NCI-H1417 (cell line): Measurements from ENCODE around the gene GCH1.
"Not testable (repeated sequence)": the region's sequence is repeated elsewhere in the genome, so short reads cannot be mapped to it uniquely, and the experiment has no call there.

Experiments used
- DNase-seq, 3 experiments: peaks; one replicate each; lab custom pipeline; 2025; lab: John Stamatoyannopoulos, UW

GCH1 gene, protein sequence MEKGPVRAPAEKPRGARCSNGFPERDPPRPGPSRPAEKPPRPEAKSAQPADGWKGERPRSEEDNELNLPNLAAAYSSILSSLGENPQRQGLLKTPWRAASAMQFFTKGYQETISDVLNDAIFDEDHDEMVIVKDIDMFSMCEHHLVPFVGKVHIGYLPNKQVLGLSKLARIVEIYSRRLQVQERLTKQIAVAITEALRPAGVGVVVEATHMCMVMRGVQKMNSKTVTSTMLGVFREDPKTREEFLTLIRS

GRCh38 chr14:54902521-54903420, at the start of gene GCH1:
Gene GCH1, minus strand, starts transcription at chr14:54902826. Its CDS starts 163 bp downstream, at chr14:54902663.
- DNase-seq = peak; percentile 89 to 96 (median 95)

DNA sequence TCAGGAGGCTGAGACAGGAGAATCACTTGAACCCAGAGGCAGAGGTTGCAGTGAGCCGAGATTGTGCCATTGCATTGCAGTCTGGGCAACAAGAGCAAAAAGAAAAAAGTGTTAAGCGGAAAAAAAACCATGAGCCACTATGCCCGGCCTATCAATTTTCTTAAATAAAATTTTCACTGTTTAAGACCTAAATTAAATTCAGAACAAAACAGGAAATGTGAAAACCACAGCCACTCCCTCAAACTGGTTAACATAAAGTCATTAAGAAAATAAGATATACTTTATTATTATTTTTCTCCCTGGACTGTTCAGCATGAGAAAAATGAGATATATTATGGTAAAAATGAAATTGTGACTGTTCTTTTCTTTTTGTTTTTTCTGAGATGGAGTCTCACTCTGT, 44.6 kb upstream of the GCH1 start:
- no peak for DNase-seq

DNA sequence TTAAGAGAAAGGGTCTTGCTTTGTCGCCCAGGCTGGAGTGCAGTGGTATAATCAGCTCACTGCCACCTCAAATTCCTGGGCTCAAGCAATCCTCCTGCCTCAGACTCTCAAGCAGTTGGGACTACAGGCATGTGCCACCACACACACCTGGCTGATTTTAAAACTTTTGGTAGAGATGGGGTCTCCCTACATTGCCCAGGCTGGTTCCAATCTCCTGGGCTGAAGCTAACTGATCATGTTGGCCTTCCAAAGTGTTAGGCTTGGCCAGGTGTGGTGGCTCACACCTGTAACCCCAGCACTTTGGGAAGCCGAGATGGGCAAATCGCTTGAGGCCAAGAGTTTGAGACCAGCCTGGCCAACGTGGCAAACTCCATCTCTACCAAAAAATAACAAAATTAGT, 43.9 kb upstream of the GCH1 start:
- no peak for DNase-seq

GRCh38 chr14:54944737-54945391, 42.2 kb upstream of the GCH1 start:
- no peak for DNase-seq

DNA sequence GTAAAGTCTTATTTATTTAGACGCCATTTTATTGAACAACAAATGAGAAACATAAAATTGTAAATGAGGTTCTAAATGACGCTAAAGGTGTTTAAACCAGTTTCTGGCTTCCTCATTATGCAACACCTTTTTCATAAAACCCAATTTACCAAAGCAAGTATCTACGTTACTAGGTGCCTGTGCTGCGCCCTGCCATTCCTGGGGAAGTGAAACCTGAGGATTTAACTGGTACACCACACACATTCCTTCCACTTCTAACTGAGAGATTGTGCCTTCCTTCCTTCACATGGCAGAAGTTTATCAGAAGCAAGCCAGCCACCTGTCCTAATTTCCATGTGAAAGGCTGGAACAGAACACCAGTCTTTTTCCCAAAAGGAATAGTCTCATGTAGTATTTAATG, 40.3 kb upstream of the GCH1 start:
- no peak for DNase-seq

DNA sequence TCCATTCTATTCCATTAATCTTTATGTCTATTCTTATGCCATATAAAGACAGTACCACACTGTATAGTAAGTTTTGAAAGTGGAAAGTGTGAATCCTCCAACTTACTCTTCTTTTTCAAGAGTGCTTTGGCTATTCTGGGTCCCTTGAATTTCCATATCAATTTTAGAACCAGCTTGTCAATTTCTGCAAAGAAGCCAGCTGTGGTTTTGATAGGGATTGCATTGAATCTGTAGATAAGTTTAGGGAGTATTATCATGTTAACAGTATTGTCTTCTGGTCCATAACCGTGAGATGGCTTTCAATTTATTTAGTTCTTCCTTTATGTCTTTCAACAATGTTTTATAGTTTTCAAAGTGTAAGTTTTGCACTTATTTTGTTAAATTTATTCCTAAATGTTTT, 34.2 kb upstream of the GCH1 start:
- no peak for DNase-seq

GRCh38 chr14:54935958-54936357, 33.3 kb upstream of the GCH1 start:
- no peak for DNase-seq

DNA sequence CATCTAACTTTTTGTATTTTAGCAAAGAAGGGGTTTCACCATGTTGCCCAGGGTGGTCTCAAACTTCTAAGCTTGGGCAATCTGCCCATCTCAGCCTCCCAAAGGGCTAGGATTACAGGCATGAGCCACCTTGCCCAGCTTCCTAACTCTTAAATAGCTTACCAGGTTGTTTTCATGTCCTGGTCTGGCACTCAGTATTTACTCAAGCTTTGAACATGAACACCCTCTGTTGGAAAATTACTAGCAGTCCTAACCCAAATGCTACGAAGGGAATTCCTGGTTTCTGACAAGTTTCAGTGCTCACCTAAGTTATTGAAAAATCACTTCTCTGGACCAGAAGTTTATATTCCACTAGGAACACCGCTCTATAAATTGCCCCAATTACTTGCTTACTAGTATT, 32.5 kb upstream of the GCH1 start:
- DNase-seq = no peak

- DNase-seq = peak in 1 of 3 experiments; percentile 10
These were observed 30.4 kb upstream of the GCH1 start for GRCh38 chr14:54933006-54933405.

DNA sequence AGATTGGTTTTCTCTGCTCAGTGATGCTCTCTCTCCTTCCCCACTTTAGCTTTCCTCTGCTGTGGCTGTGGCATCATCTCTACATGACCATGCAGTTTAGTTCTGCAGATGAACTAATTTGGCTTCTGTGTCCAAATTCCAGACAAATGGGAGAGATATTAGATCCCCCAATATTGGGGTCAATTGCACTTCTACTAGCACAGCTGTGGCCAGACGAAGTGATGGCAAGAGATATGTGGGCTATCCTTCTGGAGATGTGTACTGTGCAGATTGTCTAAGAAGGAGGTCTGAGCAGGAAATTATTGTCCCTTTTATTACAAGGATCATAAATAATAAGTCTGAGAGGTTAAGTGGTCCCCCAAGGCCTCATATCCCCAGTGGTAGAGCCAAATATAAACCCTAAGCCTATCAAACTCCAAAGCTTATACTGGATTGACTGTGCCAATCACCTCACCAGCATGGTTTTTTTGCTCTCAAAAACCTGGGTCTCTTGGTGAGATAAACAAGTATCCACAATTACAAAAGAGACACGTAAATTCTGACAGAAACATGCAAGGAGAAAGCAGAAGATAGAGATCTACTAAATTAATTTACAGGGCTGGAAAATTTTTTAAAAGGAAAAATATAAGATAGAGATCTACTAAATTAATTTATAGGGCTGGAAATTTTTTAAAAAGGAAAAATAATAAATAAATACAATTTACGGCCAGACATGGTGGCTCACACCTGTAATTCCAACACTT, 29.1 kb upstream of the GCH1 start:
- DNase-seq = no peak

- no peak for DNase-seq
These were observed 28.5 kb upstream of the GCH1 start for GRCh38 chr14:54931101-54931500.

DNA sequence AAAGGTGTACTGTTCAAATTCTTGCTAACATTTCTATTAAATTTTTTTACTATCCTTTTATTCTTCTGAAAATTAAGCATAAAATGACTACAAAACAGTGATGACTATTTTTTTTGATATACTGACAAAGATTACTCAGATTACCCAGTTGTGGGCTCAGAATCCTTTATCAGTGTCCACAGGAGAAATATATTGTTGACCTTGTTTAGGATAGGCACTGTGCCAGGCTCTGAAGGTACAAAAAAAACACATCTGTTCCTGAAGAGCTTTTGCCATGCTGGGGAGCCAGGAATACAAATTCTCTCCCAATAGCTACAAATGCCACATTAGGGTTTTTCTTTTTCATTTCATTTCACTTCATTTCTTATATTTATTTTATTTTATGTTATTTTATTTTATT, 26.9 kb upstream of the GCH1 start:
- DNase-seq = peak in 1 of 3 experiments; percentile 29

DNA sequence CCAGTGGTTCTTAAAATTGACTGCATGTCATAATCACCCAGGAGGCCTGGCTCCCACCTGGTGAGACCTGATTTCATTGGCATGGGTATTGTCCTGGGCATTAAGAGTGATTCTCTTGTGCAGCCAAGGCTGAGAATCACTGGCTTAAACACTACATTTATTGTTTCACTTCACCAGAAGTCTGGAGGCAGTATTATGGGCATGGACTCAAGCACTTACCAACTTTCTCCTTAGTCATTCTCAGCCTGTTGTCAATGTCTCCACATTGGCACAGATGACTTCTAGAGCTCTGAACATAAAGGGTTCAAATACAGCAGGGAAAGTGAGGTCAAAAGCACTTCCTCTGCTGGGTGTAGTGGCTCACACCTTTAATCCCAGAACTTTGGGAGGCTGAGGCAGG, 25.6 kb upstream of the GCH1 start:
- no peak for DNase-seq

DNA sequence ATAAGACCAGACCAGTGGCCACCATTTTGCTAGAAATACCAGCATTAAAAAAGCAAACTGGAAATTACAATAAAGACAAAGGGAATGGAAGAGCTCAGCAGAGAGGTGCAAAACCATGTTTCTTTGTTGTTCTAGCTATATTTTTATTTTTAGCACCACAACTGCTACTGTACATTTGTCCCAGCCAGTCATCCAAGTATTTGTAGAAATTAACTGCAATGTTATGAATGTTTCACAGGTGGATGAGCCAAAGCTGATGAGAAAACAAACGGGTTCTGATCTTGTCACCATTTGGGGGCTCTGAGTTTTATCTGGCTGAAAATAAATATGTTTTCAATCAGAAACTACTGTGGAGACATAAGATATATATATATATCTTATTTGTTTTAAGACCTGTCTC, 24.9 kb upstream of the GCH1 start:
- DNase-seq = no peak

- not testable (repeated sequence) for DNase-seq
These were observed 23.9 kb upstream of the GCH1 start for GRCh38 chr14:54926570-54926969.

DNA sequence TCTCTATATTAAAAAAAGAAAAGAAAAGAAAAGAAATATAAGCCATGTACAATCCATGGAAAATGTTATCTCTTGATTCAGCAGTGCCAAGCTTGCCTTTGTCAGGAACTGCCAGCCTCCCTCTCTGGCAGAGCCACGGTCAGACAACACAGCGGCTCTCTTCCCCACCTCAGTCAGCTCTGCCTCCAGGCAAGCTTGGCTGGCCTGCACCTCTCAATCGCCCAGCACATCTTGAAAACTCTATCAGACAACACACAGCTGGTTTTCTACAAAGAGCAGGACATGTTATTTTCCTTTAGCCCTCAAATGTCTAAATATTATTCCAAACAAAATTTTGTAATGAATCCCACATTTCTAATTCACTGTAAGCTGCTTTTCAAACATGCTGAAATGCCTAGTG, 20.0 kb upstream of the GCH1 start:
- peak in 1 of 3 experiments; percentile 23 for DNase-seq

- peak in 2 of 3 experiments; percentile 70 to 95 for DNase-seq
These were observed 17.4 kb upstream of the GCH1 start for GRCh38 chr14:54920052-54920451.

DNA sequence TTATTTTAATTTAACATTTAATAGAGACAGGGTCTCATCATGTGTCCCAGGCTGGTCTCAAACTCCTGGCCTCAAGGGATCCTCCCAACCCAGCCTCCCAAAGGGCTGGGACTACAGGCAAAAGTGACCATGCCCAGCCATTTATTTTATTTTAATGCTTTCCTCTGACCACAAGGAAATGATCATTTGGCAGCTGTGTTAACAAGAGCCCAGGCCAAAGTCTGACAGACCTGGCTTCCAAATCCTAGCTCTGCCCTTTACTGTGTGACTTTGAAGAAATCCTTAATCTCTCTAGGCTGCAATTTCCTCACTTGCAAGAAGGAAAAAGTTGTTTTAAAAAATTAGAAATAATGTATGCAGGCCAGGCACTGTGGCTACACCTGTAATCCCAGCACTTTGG, 16.7 kb upstream of the GCH1 start:
- DNase-seq = peak in 1 of 3 experiments; percentile 42

- no peak for DNase-seq
These were observed 15.8 kb upstream of the GCH1 start for GRCh38 chr14:54918427-54918826.

GRCh38 chr14:54916101-54916500, 13.5 kb upstream of the GCH1 start:
- no peak for DNase-seq

DNA sequence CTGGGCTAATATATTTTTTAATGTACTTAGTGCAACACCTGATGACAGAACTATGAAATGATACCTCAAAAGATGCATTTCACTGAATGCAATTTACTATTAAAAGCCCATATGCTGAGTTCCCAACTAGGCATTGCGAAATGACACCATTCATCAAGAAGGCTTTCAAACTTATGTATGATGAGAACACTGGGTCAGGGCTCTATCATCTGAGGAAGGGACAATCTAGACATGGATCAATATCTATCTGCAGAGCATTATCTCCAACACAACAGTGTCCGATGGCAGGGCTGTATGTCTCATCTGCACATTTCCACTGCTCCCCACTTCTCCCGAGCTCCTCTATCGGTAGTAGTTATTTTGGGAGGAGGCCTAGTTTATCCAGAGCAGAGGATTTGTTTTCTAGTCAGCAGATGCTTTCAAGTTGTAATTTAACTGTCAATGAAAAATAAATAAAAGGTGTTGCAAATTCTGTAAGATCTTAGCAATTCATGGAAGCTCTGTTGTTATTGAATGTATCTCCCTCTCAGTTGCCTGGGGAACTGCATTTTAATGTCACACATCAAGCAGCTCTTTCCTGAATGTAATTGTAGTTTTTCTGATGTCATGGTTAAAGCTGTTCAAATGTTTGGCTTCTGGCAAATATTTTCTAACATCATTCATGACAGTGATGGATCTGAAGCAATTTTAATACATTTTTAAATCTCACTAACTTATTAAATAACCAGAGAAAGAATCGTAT, 7.4 kb upstream of the GCH1 start:
- DNase-seq = peak in 2 of 3 experiments; percentile 52 to 63
